ENCODE measurements around the gene ELP4. TPM values are rescaled to one million over a fixed set of nuclear protein-coding genes. Genes with fewer than 3 reads are reported as not detected.

ELP4 gene
- total RNA-seq, 5 donors from 2014 or later (not counting 1 experiment from before 2014, with no cell fraction given) = 15.9 to 22.2 (median 17.2) TPM

- DNase-seq (no peak), ATAC-seq (replicated peaks in 1 of 4) (no peak)
- peaks cover 2 to 21% (median 20%) of the 10 kb centered on the region in 3 donors for H3K4me1 Mint-ChIP-seq
- no peak overlapping the region for H3K4me3 ChIP-seq (ENCODE audit: control insufficient read depth in 1 of 2, extremely low read depth in 1 of 2, low read length in 1 of 2)
- H3K27me3 ChIP-seq (replicated peaks in 1 of 2; ENCODE audit: control insufficient read depth in 2 of 2, extremely low read depth in 1 of 2, insufficient read depth in 2 of 2, low read length in 1 of 2) = peaks cover 23 to 89% of the 10 kb centered on the region in 2 experiments
- no peaks in the 10 kb centered on the region for H3K36me3 Mint-ChIP-seq
- 31% methylated on average over 4 of the region's 17 CpGs for WGBS (ENCODE audit: insufficient coverage)
- H3K36me3 ChIP-seq (ENCODE audit: control insufficient read depth in 2 of 2, extremely low read depth in 1 of 2, insufficient read depth in 1 of 2, low read length in 1 of 2) = no peaks in the 10 kb centered on the region
- ChIA-PET CTCF (interaction anchor here in 1 of 2 donors (0.7 kb wide), 1 partner anchor 112 kb away, joined by 3 read pairs; no protein-coding TSS in a partner anchor), POLR2A (no interaction called here)
- peaks cover 0 to 4% (median 0%) of the 10 kb centered on the region in 3 donors for H3K9me3 Mint-ChIP-seq
- no peaks in the 10 kb centered on the region for H3K9me3 ChIP-seq
- H3K27ac ChIP-seq (ENCODE audit: low read length) = no peak overlapping the region
- no peak overlapping the region for H3K27ac Mint-ChIP-seq
- H3K4me1 ChIP-seq (ENCODE audit: control insufficient read depth in 1 of 2, extremely low read depth in 1 of 2, insufficient read depth in 2 of 2, low read length in 2 of 2) = peaks cover 0 to 24% of the 10 kb centered on the region in 2 experiments
- H3K27me3 Mint-ChIP-seq = peaks cover 64 to 85% of the 10 kb centered on the region in 2 donors
- no peak overlapping the region for H3K4me3 Mint-ChIP-seq
Measured at GRCh38 chr11:31822175-31822926, 312.8 kb downstream of the ELP4 start.

GRCh38 chr11:31822927-31823643 is 313.5 kb downstream of the ELP4 start:
- ATAC-seq (replicated peaks in 1 of 4) (no peak), DNase-seq (no peak)
- Histone ChIP-seq H3K9me3 (no peaks in the 10 kb centered on the region), H3K4me1 (ENCODE audit: control insufficient read depth in 1 of 2, extremely low read depth in 1 of 2, insufficient read depth in 2 of 2, low read length in 2 of 2) (peaks cover 0 to 18% of the 10 kb centered on the region in 2 experiments), H3K27ac (ENCODE audit: low read length) (no peak overlapping the region), H3K4me3 (ENCODE audit: control insufficient read depth in 1 of 2, extremely low read depth in 1 of 2, low read length in 1 of 2) (no peak overlapping the region), H3K36me3 (ENCODE audit: control insufficient read depth in 2 of 2, extremely low read depth in 1 of 2, insufficient read depth in 1 of 2, low read length in 1 of 2) (no peaks in the 10 kb centered on the region), H3K27me3 (replicated peaks in 1 of 2; ENCODE audit: control insufficient read depth in 2 of 2, extremely low read depth in 1 of 2, insufficient read depth in 2 of 2, low read length in 1 of 2) (peaks cover 30 to 86% of the 10 kb centered on the region in 2 experiments)
- 19% methylated on average over 12 of the region's 14 CpGs for WGBS (ENCODE audit: insufficient coverage)
- Mint-ChIP-seq H3K4me1 (peaks cover 8 to 25% (median 24%) of the 10 kb centered on the region in 3 donors), H3K9me3 (peaks cover 0 to 4% (median 0%) of the 10 kb centered on the region in 3 donors), H3K27ac (no peak overlapping the region), H3K36me3 (no peaks in the 10 kb centered on the region), H3K27me3 (peaks cover 71 to 90% of the 10 kb centered on the region in 2 donors), H3K4me3 (no peak overlapping the region)
- POLR2A ChIA-PET = no interaction called here
- CTCF ChIA-PET = no interaction called here

GRCh38 chr11:31823644-31824331 is 314.2 kb downstream of the ELP4 start:
- CTCF ChIA-PET = no interaction called here
- H3K36me3 Mint-ChIP-seq = no peaks in the 10 kb centered on the region
- peaks cover 0 to 4% (median 0%) of the 10 kb centered on the region in 3 donors for H3K9me3 Mint-ChIP-seq

GRCh38 chr11:31824332-31824878 is 314.8 kb downstream of the ELP4 start:
- peaks cover 0 to 14% of the 10 kb centered on the region in 2 experiments for H3K4me1 ChIP-seq (ENCODE audit: control insufficient read depth in 1 of 2, extremely low read depth in 1 of 2, insufficient read depth in 2 of 2, low read length in 2 of 2)
- ChIA-PET POLR2A (no interaction called here), CTCF (no interaction called here)
- WGBS (ENCODE audit: insufficient coverage) = 21% methylated on average over 6 of the region's 18 CpGs
- Mint-ChIP-seq H3K36me3 (no peaks in the 10 kb centered on the region), H3K9me3 (peaks cover 0 to 4% (median 0%) of the 10 kb centered on the region in 3 donors), H3K4me3 (no peak overlapping the region), H3K27ac (peak overlapping the region in 1 of 2 donors; percentile 27), H3K4me1 (peaks cover 8 to 24% (median 23%) of the 10 kb centered on the region in 3 donors), H3K27me3 (peaks cover 71 to 88% of the 10 kb centered on the region in 2 donors)
- peaks cover 33 to 72% of the 10 kb centered on the region in 2 experiments for H3K27me3 ChIP-seq (replicated peaks in 1 of 2; ENCODE audit: control insufficient read depth in 2 of 2, extremely low read depth in 1 of 2, insufficient read depth in 2 of 2, low read length in 1 of 2)
- H3K9me3 ChIP-seq = no peaks in the 10 kb centered on the region
- ATAC-seq (replicated peaks in 1 of 4) (no peak), DNase-seq (no peak)
- H3K4me3 ChIP-seq (ENCODE audit: control insufficient read depth in 1 of 2, extremely low read depth in 1 of 2, low read length in 1 of 2) = no peak overlapping the region
- H3K27ac ChIP-seq (ENCODE audit: low read length) = no peak overlapping the region
- H3K36me3 ChIP-seq (ENCODE audit: control insufficient read depth in 2 of 2, extremely low read depth in 1 of 2, insufficient read depth in 1 of 2, low read length in 1 of 2) = no peaks in the 10 kb centered on the region

More at GRCh38 chr11:31823644-31824331, 314.2 kb downstream of the ELP4 start:
- 18% methylated on average over 8 of the region's 24 CpGs for WGBS (ENCODE audit: insufficient coverage)
- Histone ChIP-seq H3K9me3 (no peaks in the 10 kb centered on the region), H3K4me3 (ENCODE audit: control insufficient read depth in 1 of 2, extremely low read depth in 1 of 2, low read length in 1 of 2) (no peak overlapping the region), H3K27ac (ENCODE audit: low read length) (no peak overlapping the region), H3K27me3 (replicated peaks in 1 of 2; ENCODE audit: control insufficient read depth in 2 of 2, extremely low read depth in 1 of 2, insufficient read depth in 2 of 2, low read length in 1 of 2) (peaks cover 30 to 79% of the 10 kb centered on the region in 2 experiments), H3K36me3 (ENCODE audit: control insufficient read depth in 2 of 2, extremely low read depth in 1 of 2, insufficient read depth in 1 of 2, low read length in 1 of 2) (no peaks in the 10 kb centered on the region), H3K4me1 (ENCODE audit: control insufficient read depth in 1 of 2, extremely low read depth in 1 of 2, insufficient read depth in 2 of 2, low read length in 2 of 2) (peaks cover 0 to 14% of the 10 kb centered on the region in 2 experiments)
- H3K27me3 Mint-ChIP-seq = peaks cover 67 to 87% of the 10 kb centered on the region in 2 donors
- ATAC-seq (replicated peaks in 1 of 4) = no peak
- H3K27ac Mint-ChIP-seq = no peak overlapping the region
- peaks cover 8 to 24% (median 23%) of the 10 kb centered on the region in 3 donors for H3K4me1 Mint-ChIP-seq
- no peak for DNase-seq
- no peak overlapping the region for H3K4me3 Mint-ChIP-seq
- POLR2A ChIA-PET = no interaction called here

GRCh38 chr11:31824879-31825837 is 315.6 kb downstream of the ELP4 start:
- H3K9me3 Mint-ChIP-seq = peaks cover 0 to 4% (median 0%) of the 10 kb centered on the region in 3 donors
- DNase-seq = no peak
- WGBS (ENCODE audit: insufficient coverage) = 16% methylated on average over 28 of the region's 52 CpGs
- Histone ChIP-seq H3K4me3 (ENCODE audit: control insufficient read depth in 1 of 2, extremely low read depth in 1 of 2, low read length in 1 of 2) (no peak overlapping the region), H3K36me3 (ENCODE audit: control insufficient read depth in 2 of 2, extremely low read depth in 1 of 2, insufficient read depth in 1 of 2, low read length in 1 of 2) (no peaks in the 10 kb centered on the region), H3K4me1 (ENCODE audit: control insufficient read depth in 1 of 2, extremely low read depth in 1 of 2, insufficient read depth in 2 of 2, low read length in 2 of 2) (peaks cover 0 to 13% of the 10 kb centered on the region in 2 experiments), H3K9me3 (no peaks in the 10 kb centered on the region), H3K27me3 (replicated peaks in 1 of 2; ENCODE audit: control insufficient read depth in 2 of 2, extremely low read depth in 1 of 2, insufficient read depth in 2 of 2, low read length in 1 of 2) (peaks cover 36 to 65% of the 10 kb centered on the region in 2 experiments), H3K27ac (ENCODE audit: low read length) (no peak overlapping the region)
- ChIA-PET CTCF (no interaction called here), POLR2A (no interaction called here)
- H3K4me1 Mint-ChIP-seq = peaks cover 8 to 24% (median 23%) of the 10 kb centered on the region in 3 donors
- H3K27ac Mint-ChIP-seq = peak overlapping the region in 1 of 2 donors; percentile 27
- no peak for ATAC-seq (replicated peaks in 1 of 4)
- no peak overlapping the region for H3K4me3 Mint-ChIP-seq
- peaks cover 78 to 88% of the 10 kb centered on the region in 2 donors for H3K27me3 Mint-ChIP-seq
- H3K36me3 Mint-ChIP-seq = no peaks in the 10 kb centered on the region

All from T-cell (primary cell).